ENCODE measurements around the gene RIBC2. TPM values are rescaled to one million over a fixed set of nuclear protein-coding genes. Genes with fewer than 3 reads are reported as not detected.

The RIBC2 gene
- total and polyA plus RNA-seq, 2 of the 13 experiments (the other 11 are each of a cell fraction or from before 2014, with no cell fraction given), result 0.55 TPM; not detected in 1

GRCh38 chr22:45413368-45414211 lies at the start of gene RIBC2, which contains the start of gene SMC1B (continued):
- no peak for TF ChIP-seq ZNF550 (CRISPR knock-in tag; IDR thresholded peaks at IDR 0.05; ENCODE audit: borderline replicate concordance)
- TF ChIP-seq EZH2 (conservative IDR thresholded peaks at IDR 0.05; ENCODE audit: low read depth, low read length), result no peak
- 0 out of 2 replicates have a peak, but pooled peaks have one; percentile 20 for TF ChIP-seq ZGPAT (CRISPR knock-in tag; IDR thresholded peaks at IDR 0.05)
- TF ChIP-seq HNF1B (CRISPR knock-in tag; IDR thresholded peaks at IDR 0.05), result 0 out of 2 replicates have a peak, but pooled peaks have one; percentile 31
- no peak for TF ChIP-seq TBX2 (CRISPR knock-in tag; IDR thresholded peaks at IDR 0.05; ENCODE audit: borderline replicate concordance)
- TF ChIP-seq IKZF5 (CRISPR knock-in tag; IDR thresholded peaks at IDR 0.05), result 0 out of 2 replicates have a peak, but pooled peaks have one; percentile 33
- TF ChIP-seq ZKSCAN5 (CRISPR knock-in tag; IDR thresholded peaks at IDR 0.05), result no peak
- TF ChIP-seq TFDP1 (CRISPR knock-in tag; IDR thresholded peaks at IDR 0.05; ENCODE audit: borderline replicate concordance), result peak; percentile 98
- peak; percentile 84; the same call in 1 of the 2 replicates for TF ChIP-seq YEATS2 (CRISPR knock-in tag; IDR thresholded peaks at IDR 0.05; ENCODE audit: borderline replicate concordance)
- no peak for TF ChIP-seq ZBTB21 (CRISPR knock-in tag; IDR thresholded peaks at IDR 0.05)
- TF ChIP-seq ZSCAN9 (CRISPR knock-in tag; IDR thresholded peaks at IDR 0.05; ENCODE audit: borderline replicate concordance), result no peak
- TF ChIP-seq PRDM4 (CRISPR knock-in tag; IDR thresholded peaks at IDR 0.05; ENCODE audit: borderline replicate concordance), result no peak
- no peak for TF ChIP-seq HMGXB3 (CRISPR knock-in tag; IDR thresholded peaks at IDR 0.05; ENCODE audit: borderline replicate concordance)
- TF ChIP-seq ZNF44 (CRISPR knock-in tag; IDR thresholded peaks at IDR 0.05), result no peak
- no peak for TF ChIP-seq NFIB (CRISPR knock-in tag; IDR thresholded peaks at IDR 0.05; ENCODE audit: borderline replicate concordance)

Data from HepG2 (cell line).